WTC11 (cell line): ENCODE results near the gene ZNF217. TPM values are rescaled to one million over a fixed set of nuclear protein-coding genes. Genes with fewer than 3 reads are reported as not detected.
"Not testable (repeated sequence)": the region's sequence is repeated elsewhere in the genome, so short reads cannot be mapped to it uniquely, and the experiment has no call there.

Experiments
- ATAC-seq: fragments of 200-7000 bp; cut with Tn5 transposase; 2 replicates; pipeline ENCODE4 v1.10.0; 2021; ENCODE audit warnings: mild to moderate bottlenecking, moderate library complexity
- CTCF ChIA-PET: fragments of 300-600 bp; sonication (Branson Sonifier 250); formaldehyde crosslinking; loops from one replicate; lab custom pipeline; 2021; ENCODE audit warnings: antibody characterized with exemption; lab: Charles Lee
- POLR2A ChIA-PET: fragments of 350-600 bp; sonication (Branson Sonifier 250); formaldehyde crosslinking; loops from one replicate; lab custom pipeline; 2021; ENCODE audit warnings: antibody characterized with exemption; lab: Charles Lee
- DNase-seq: peaks from one replicate; pipeline ENCODE4 v3.0.0; 2021; ENCODE audit warnings: low spot score
- H3K27ac Mint-ChIP-seq: 2 replicates; pipeline ENCODE4 v1.8.0; 2021; ENCODE audit warnings: mixed read lengths
- H3K27me3 Mint-ChIP-seq: 2 replicates; pipeline ENCODE4 v1.8.0; 2021; ENCODE audit warnings: low read depth, mild to moderate bottlenecking, moderate library complexity, mixed read lengths
- H3K36me3 Mint-ChIP-seq: 2 replicates; pipeline ENCODE4 v1.8.0; 2021; ENCODE audit warnings: mixed read lengths
- H3K4me1 Mint-ChIP-seq: 2 replicates; pipeline ENCODE4 v1.8.0; 2022; ENCODE audit warnings: mixed read lengths
- H3K4me3 Mint-ChIP-seq: 2 replicates; pipeline ENCODE4 v1.8.0; 2021; ENCODE audit warnings: mild to moderate bottlenecking, moderate library complexity, mixed read lengths
- H3K9me3 Mint-ChIP-seq: 2 replicates; pipeline ENCODE4 v1.8.0; 2021; ENCODE audit warnings: mixed read lengths
- ATF2 ChIP-seq: sonication (generic); formaldehyde crosslinking; IDR thresholded peaks from 2 replicates; pipeline ENCODE4 v1.8.1; 2022; ENCODE audit warnings: low read depth, missing genetic modification reagents, borderline replicate concordance
- E2F4 ChIP-seq: sonication (generic); formaldehyde crosslinking; IDR thresholded peaks from 2 replicates; pipeline ENCODE4 v1.8.1; 2022; ENCODE audit warnings: low read depth, mild to moderate bottlenecking, moderate library complexity, missing genetic modification reagents, borderline replicate concordance
- ERG ChIP-seq: fragments of 250-450 bp; sonication (Bioruptor Pico); IDR thresholded peaks from 2 replicates; pipeline ENCODE4 v1.8.0; 2021; ENCODE audit warnings: mild to moderate bottlenecking
- GABPB1 ChIP-seq: sonication (generic); formaldehyde crosslinking; IDR thresholded peaks from 2 replicates; pipeline ENCODE4 v1.8.1; 2023; ENCODE audit warnings: mild to moderate bottlenecking, missing genetic modification reagents
- JUN ChIP-seq: sonication (generic); formaldehyde crosslinking; IDR thresholded peaks from 2 replicates; pipeline ENCODE4 v1.8.0; 2023; ENCODE audit warnings: mild to moderate bottlenecking, missing genetic modification reagents
- MAX ChIP-seq: sonication (generic); formaldehyde crosslinking; IDR thresholded peaks from 2 replicates; pipeline ENCODE4 v1.8.0; 2022; ENCODE audit warnings: mild to moderate bottlenecking, missing genetic modification reagents
- MXD4 ChIP-seq: fragments of 250-450 bp; sonication (Bioruptor Pico); IDR thresholded peaks from 2 replicates; pipeline ENCODE4 v1.8.0; 2021; ENCODE audit warnings: mild to moderate bottlenecking, moderate library complexity, borderline replicate concordance
- ZNF317 ChIP-seq: sonication (generic); formaldehyde crosslinking; IDR thresholded peaks from 2 replicates; pipeline ENCODE4 v1.8.1; 2023; ENCODE audit warnings: low read depth, mild to moderate bottlenecking, moderate library complexity, missing genetic modification reagents, borderline replicate concordance
- ZNF532 ChIP-seq: fragments of 250-450 bp; sonication (Bioruptor Pico); IDR thresholded peaks from 2 replicates; pipeline ENCODE4 v1.9.0; 2021; ENCODE audit warnings: mild to moderate bottlenecking, borderline replicate concordance
- total RNA-seq: library from RNA; stranded (reverse); gene quantifications from 3 replicates; pipeline ENCODE4 v1.2.3, GENCODE V29; 2021
- TF ChIP-seq, protein P1 (sequence below): sonication (generic); formaldehyde crosslinking; IDR thresholded peaks from 2 replicates; pipeline ENCODE4 v1.8.1; 2023; ENCODE audit warnings: mild to moderate bottlenecking, missing genetic modification reagents, moderate library complexity
- TF ChIP-seq, protein P2 (sequence below): fragments of 250-450 bp; sonication (Bioruptor Pico); IDR thresholded peaks from 2 replicates; pipeline ENCODE4 v1.9.0; 2021; ENCODE audit warnings: mild to moderate bottlenecking
- TF ChIP-seq, protein P3 (sequence below): sonication (generic); formaldehyde crosslinking; conservative IDR thresholded peaks from 2 replicates; pipeline ENCODE4 v1.8.1; 2022; ENCODE audit warnings: mild to moderate bottlenecking, missing genetic modification reagents

Gene ZNF217
- total RNA-seq, 1 experiment from 2014 or later = 75.6 TPM

DNA sequence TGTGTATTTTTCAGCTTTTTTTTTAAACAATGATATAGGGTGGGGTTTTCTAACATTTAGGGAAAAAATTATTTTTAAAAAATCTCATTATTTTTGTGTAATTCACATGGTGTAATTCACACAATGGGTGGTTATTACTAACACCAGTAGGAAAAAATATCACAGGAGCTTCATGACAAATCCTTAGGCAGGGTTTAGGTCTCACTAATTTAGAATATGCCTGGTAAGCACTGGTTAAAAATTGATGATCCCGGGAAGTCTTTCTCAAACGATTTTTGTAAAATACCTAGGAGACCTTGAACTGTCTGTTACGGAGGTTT, 29.5 kb upstream of the ZNF217 start (continued):
- TF ChIP-seq, protein P1, sequence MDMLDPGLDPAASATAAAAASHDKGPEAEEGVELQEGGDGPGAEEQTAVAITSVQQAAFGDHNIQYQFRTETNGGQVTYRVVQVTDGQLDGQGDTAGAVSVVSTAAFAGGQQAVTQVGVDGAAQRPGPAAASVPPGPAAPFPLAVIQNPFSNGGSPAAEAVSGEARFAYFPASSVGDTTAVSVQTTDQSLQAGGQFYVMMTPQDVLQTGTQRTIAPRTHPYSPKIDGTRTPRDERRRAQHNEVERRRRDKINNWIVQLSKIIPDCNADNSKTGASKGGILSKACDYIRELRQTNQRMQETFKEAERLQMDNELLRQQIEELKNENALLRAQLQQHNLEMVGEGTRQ (CRISPR knock-in tag) = no peak
- no peak for TF ChIP-seq E2F4 (CRISPR knock-in tag)
- TF ChIP-seq, all 79 proteins: peak for 0

DNA sequence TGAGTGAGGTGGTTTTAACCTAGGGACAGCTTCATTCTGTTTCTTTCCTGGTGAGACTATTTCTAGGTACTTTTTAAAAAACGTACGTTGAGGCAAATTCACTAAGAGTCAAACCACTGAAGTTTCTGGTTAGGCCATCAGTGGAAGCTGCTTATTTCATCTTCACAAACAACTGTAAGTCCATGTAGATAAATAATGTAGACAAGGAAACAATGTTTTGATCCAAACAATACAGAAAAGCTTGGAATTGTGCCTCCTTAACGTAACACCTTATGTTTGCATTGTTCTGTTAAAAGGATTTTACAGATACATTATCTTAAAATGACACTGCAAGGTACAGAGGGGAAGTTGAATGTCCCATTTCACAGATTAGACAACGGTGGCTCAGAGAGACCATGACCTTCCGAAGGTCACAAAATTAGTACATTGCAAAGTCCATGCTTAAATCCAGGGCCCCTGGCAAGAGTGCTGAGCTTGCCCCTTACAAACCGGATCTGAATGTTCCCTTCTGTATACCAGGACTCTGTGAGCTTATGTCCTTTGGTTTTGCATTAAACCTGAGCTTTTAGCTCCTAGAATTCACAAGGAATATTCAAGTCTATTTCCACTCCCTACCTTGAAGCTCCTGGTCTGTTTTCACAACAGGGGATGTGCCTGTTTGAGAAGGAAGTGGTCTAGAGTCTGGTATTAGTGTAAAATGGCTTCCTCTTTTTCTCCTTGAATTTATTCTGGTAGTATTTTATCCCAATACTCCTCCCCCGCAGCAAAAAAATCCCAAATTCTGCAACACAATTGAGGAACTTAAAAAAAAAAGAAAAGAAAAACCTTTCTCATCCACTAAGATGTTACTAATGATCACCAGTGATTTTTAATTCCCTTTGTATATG, 28.9 kb upstream of the ZNF217 start:
- ATAC-seq (no peak), DNase-seq (no peak)
- no peak for TF ChIP-seq ATF2 (CRISPR knock-in tag)
- TF ChIP-seq, protein P2, sequence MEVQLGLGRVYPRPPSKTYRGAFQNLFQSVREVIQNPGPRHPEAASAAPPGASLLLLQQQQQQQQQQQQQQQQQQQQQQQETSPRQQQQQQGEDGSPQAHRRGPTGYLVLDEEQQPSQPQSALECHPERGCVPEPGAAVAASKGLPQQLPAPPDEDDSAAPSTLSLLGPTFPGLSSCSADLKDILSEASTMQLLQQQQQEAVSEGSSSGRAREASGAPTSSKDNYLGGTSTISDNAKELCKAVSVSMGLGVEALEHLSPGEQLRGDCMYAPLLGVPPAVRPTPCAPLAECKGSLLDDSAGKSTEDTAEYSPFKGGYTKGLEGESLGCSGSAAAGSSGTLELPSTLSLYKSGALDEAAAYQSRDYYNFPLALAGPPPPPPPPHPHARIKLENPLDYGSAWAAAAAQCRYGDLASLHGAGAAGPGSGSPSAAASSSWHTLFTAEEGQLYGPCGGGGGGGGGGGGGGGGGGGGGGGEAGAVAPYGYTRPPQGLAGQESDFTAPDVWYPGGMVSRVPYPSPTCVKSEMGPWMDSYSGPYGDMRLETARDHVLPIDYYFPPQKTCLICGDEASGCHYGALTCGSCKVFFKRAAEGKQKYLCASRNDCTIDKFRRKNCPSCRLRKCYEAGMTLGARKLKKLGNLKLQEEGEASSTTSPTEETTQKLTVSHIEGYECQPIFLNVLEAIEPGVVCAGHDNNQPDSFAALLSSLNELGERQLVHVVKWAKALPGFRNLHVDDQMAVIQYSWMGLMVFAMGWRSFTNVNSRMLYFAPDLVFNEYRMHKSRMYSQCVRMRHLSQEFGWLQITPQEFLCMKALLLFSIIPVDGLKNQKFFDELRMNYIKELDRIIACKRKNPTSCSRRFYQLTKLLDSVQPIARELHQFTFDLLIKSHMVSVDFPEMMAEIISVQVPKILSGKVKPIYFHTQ (CRISPR knock-in tag) = no peak
- peak; percentile 10; the same call in 1 of the 2 replicates for TF ChIP-seq GABPB1 (CRISPR knock-in tag)
- no peak for TF ChIP-seq MAX
- Mint-ChIP-seq H3K4me1 (peaks cover 37% of the 10 kb centered on the region), H3K9me3 (no peaks in the 10 kb centered on the region), H3K4me3 (peak overlapping the region; percentile 60; the same call in 1 of the 2 replicates), H3K27me3 (no peaks in the 10 kb centered on the region), H3K36me3 (no peaks in the 10 kb centered on the region), H3K27ac (peak overlapping the region; percentile 90)
- POLR2A ChIA-PET = interaction anchor here (0.9 to 2.2 kb wide), 4 partner anchors 13 to 116 kb away, joined by 3 to 12 read pairs (median 8); partner anchors contain the start of gene ZNF217
- CTCF ChIA-PET = interaction anchor here (0.8 to 2.3 kb wide), 9 partner anchors 9 to 414 kb away, joined by 3 to 12 read pairs (median 4); no protein-coding TSS in a partner anchor

GRCh38 chr20:53621482-53622246, 28.0 kb upstream of the ZNF217 start:
- CTCF ChIA-PET = interaction anchor here (0.6 to 0.8 kb wide), 2 partner anchors 10 to 67 kb away, joined by 3 read pairs; no protein-coding TSS in a partner anchor
- TF ChIP-seq ERG (CRISPR knock-in tag) (no peak), MXD4 (CRISPR knock-in tag) (no peak), JUN (no peak), ZNF532 (CRISPR knock-in tag) (no peak), ZNF317 (no peak)
- TF ChIP-seq, protein P3, sequence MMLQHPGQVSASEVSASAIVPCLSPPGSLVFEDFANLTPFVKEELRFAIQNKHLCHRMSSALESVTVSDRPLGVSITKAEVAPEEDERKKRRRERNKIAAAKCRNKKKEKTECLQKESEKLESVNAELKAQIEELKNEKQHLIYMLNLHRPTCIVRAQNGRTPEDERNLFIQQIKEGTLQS (CRISPR knock-in tag) = no peak
- TF ChIP-seq, all 79 proteins: peak for 0
- Mint-ChIP-seq H3K36me3 (no peaks in the 10 kb centered on the region), H3K27ac (peak overlapping the region; percentile 90), H3K4me3 (no peak overlapping the region), H3K27me3 (no peaks in the 10 kb centered on the region), H3K4me1 (peaks cover 37% of the 10 kb centered on the region), H3K9me3 (no peaks in the 10 kb centered on the region)
- DNase-seq = no peak
- peak; percentile 31 for ATAC-seq
- POLR2A ChIA-PET = interaction anchor here (1.8 kb wide), 1 partner anchor 28 kb away, joined by 8 read pairs; the partner anchor contains the start of gene ZNF217

- H3K36me3 Mint-ChIP-seq, CTCF ChIA-PET, H3K9me3 Mint-ChIP-seq, ATAC-seq, POLR2A ChIA-PET, H3K4me3 Mint-ChIP-seq, DNase-seq, H3K27ac Mint-ChIP-seq, H3K27me3 Mint-ChIP-seq: not testable (repeated sequence)
- peaks cover 35% of the 10 kb centered on the region for H3K4me1 Mint-ChIP-seq
Measured at GRCh38 chr20:53618490-53619000, 24.9 kb upstream of the ZNF217 start.
